ENCODE results near the gene PXYLP1.

GRCh38 chr3:141239511-141240281 is 8.1 kb downstream of the PXYLP1 start:
- no peak for TF ChIP-seq CTCF (conservative IDR thresholded peaks at IDR 0.05; ENCODE audit: low read length)
- no peak for TF ChIP-seq EZH2phosphoT487 (IDR thresholded peaks at IDR 0.05; ENCODE audit: borderline replicate concordance, low read depth, low read length)

All from OCI-LY7 (cell line).